Bladder microvascular endothelial cell (primary cell): Measurements from ENCODE around the gene CCDC85A. TPM values are rescaled to one million over a fixed set of nuclear protein-coding genes. Genes with fewer than 3 reads are reported as not detected.

ENCODE experiments used
- total RNA-seq: library from RNA; depleted of rRNA; stranded (reverse); fragments of >200 nt; gene quantifications from 2 replicates; pipeline ENCODE4 v1.2.3, GENCODE V29; 2014

The CCDC85A gene
- 10.3 and 20.9 TPM in 2 replicates for total RNA-seq

GRCh38 chr2:56183643-56184499 is at the start of gene CCDC85A:
Gene CCDC85A (plus strand): TSS chr2:56183990. CDS start chr2:56184625, 635 bp downstream.

